PFSK-1 (cell line): ENCODE data around the gene COX6B2.

Experiments used
- FOXP2 ChIP-seq: optimal IDR thresholded peaks from 2 replicates; pipeline ENCODE3; 2011; ENCODE audit warnings: borderline replicate concordance, control low read depth, inconsistent platforms; ENCODE audit not compliant: insufficient read depth; ENCODE audit errors: extremely low read length, extremely low read depth
- POLR2AphosphoS5 ChIP-seq: IDR thresholded peaks from 2 replicates; pipeline ENCODE4 v1.6.1; 2012; ENCODE audit warnings: low read depth, mild to moderate bottlenecking, control low read depth, low read length, moderate library complexity
- REST ChIP-seq, 2 experiments: IDR thresholded peaks; 2 replicates each; pipeline versions ENCODE4 v1.6.1 to v1.8.0; 2011 to 2012; ENCODE audit warnings: low read depth in 2 of 2, low read length in 2 of 2, control low read depth in 1 of 2, inconsistent platforms in 1 of 2, mild to moderate bottlenecking in 1 of 2, moderate library complexity in 1 of 2; ENCODE audit not compliant: insufficient read depth in 1 of 2
- SIN3A ChIP-seq: IDR thresholded peaks from 2 replicates; pipeline ENCODE4 v1.6.1; 2012; ENCODE audit warnings: mild to moderate bottlenecking, low read length, moderate library complexity, borderline replicate concordance; ENCODE audit not compliant: insufficient read depth
- TAF1 ChIP-seq: IDR thresholded peaks from 2 replicates; pipeline ENCODE4 v1.6.1; 2012; ENCODE audit warnings: low read length, control low read depth, borderline replicate concordance; ENCODE audit not compliant: insufficient read depth

The COX6B2 gene

GRCh38 chr19:55325172-55325571 is 29.3 kb downstream of the COX6B2 start, which contains the start of gene TMEM150B:
TMEM150B (minus strand) TSS chr19:55325341; CDS start chr19:55321036, 4,305 bp downstream.
- no peak for TF ChIP-seq REST (IDR thresholded peaks at IDR 0.05; ENCODE audit: insufficient read depth in 1 of 2, low read depth in 2 of 2, low read length in 2 of 2)
- TF ChIP-seq POLR2AphosphoS5, result no peak
- TF ChIP-seq FOXP2, result no peak
- TF ChIP-seq TAF1, result no peak
- no peak for TF ChIP-seq SIN3A

GRCh38 chr19:55324662-55325061 is 29.9 kb downstream of the COX6B2 start:
- TF ChIP-seq POLR2AphosphoS5 (no peak), REST (IDR thresholded peaks at IDR 0.05; ENCODE audit: insufficient read depth in 1 of 2, low read depth in 2 of 2, low read length in 2 of 2) (no peak), SIN3A (no peak), FOXP2 (no peak), TAF1 (no peak)

- TF ChIP-seq REST (IDR thresholded peaks at IDR 0.05; ENCODE audit: insufficient read depth in 1 of 2, low read depth in 2 of 2, low read length in 2 of 2) (no peak), POLR2AphosphoS5 (no peak), TAF1 (no peak), FOXP2 (no peak), SIN3A (no peak)
These were observed 32.2 kb downstream of the COX6B2 start for GRCh38 chr19:55322204-55322885.

GRCh38 chr19:55321466-55322137 is 32.9 kb downstream of the COX6B2 start:
- TF ChIP-seq POLR2AphosphoS5, result no peak
- TF ChIP-seq SIN3A, result no peak
- no peak for TF ChIP-seq TAF1

GRCh38 chr19:55320844-55321419 is 33.6 kb downstream of the COX6B2 start:
- TF ChIP-seq TAF1, result no peak

GRCh38 chr19:55319785-55320184 is 34.7 kb downstream of the COX6B2 start:
- no peak for TF ChIP-seq SIN3A
- TF ChIP-seq REST (IDR thresholded peaks at IDR 0.05; ENCODE audit: insufficient read depth in 1 of 2, low read depth in 2 of 2, low read length in 2 of 2), result no peak
- TF ChIP-seq TAF1, result no peak
- no peak for TF ChIP-seq POLR2AphosphoS5
- no peak for TF ChIP-seq FOXP2
